Lung (tissue), 12 donors: Measurements from ENCODE around the gene NEIL3. TPM values are rescaled to one million over a fixed set of nuclear protein-coding genes. Genes with fewer than 3 reads are reported as not detected.

Experiments used
- ATAC-seq: fragments of 200-7000 bp; cut with Tn5 transposase; one replicate; pipeline ENCODE4 v1.9.1; 2020; ENCODE audit warnings: moderate number of reproducible peaks; ENCODE audit not compliant: insufficient read depth, low FRiP score
- DNase-seq, 3 donors: peaks; one replicate each; pipeline ENCODE4 v3.0.0-alpha.2; 2013 to 2017
- H3K27ac ChIP-seq, 2 donors: one replicate each; pipeline ENCODE4 v1.5.1; 2013; ENCODE audit warnings: mild to moderate bottlenecking in 2 of 2, moderate library complexity in 2 of 2, control low read depth in 1 of 2, inconsistent platforms in 1 of 2, low read depth in 1 of 2, low read length in 1 of 2
- H3K27me3 ChIP-seq, 3 donors: one replicate each; pipeline ENCODE4 v1.5.1; 2013; ENCODE audit warnings: low read length in 2 of 3; ENCODE audit not compliant: control insufficient read depth in 3 of 3, insufficient read depth in 3 of 3
- H3K36me3 ChIP-seq, 4 donors: one replicate each; pipeline ENCODE4 v1.5.1; 2013; ENCODE audit warnings: low read length in 4 of 4, mild to moderate bottlenecking in 1 of 4, moderate library complexity in 1 of 4; ENCODE audit not compliant: control insufficient read depth in 4 of 4, insufficient read depth in 4 of 4
- H3K4me1 ChIP-seq, 5 donors: one replicate each; pipeline ENCODE4 v1.5.1; 2013; ENCODE audit warnings: low read length in 5 of 5, mild to moderate bottlenecking in 2 of 5, moderate library complexity in 1 of 5; ENCODE audit not compliant: control insufficient read depth in 5 of 5, insufficient read depth in 5 of 5
- H3K4me3 ChIP-seq: one replicate; pipeline ENCODE4 v1.5.1; 2013; ENCODE audit warnings: mild to moderate bottlenecking, control low read depth, moderate library complexity
- H3K9ac ChIP-seq, 2 donors: one replicate each; pipeline ENCODE4 v1.5.1; 2013; ENCODE audit warnings: low read length in 2 of 2, control low read depth in 1 of 2; ENCODE audit not compliant: insufficient read depth in 1 of 2
- H3K9me3 ChIP-seq, 4 donors: one replicate each; pipeline ENCODE4 v1.5.1; 2013; ENCODE audit warnings: low read length in 3 of 4, mild to moderate bottlenecking in 1 of 4, moderate library complexity in 1 of 4; ENCODE audit not compliant: control insufficient read depth in 4 of 4, insufficient read depth in 3 of 4
- CTCF ChIP-seq: IDR thresholded peaks from 2 replicates; pipeline ENCODE4 v1.5.1; 2012; ENCODE audit warnings: mild to moderate bottlenecking; ENCODE audit errors: control extremely low read depth, extremely low read depth
- WGBS, 2 donors: extraction: QIAGEN DNeasy Blood & Tissue Kit; methylation state at CpG; one replicate each; pipeline ENCODE4 v1.1.7; 2013; 5-methylcytosine and 5-hydroxymethylcytosine counted together
- polyA plus RNA-seq, 2 donors: library from polyadenylated mRNA; stranded (reverse); fragments of 200-250 nt; gene quantifications; one replicate each; pipeline ENCODE4 v1.2.1, GENCODE V29; 2013
- total RNA-seq, 2 donors: library from RNA; depleted of rRNA in 1 of 2; stranded (reverse); fragments of >200 nt in 1 of 2; gene quantifications; one replicate each; pipeline ENCODE4 v1.2.1, GENCODE V29; 2014 to 2021
- donor health status: control.
- donor health status: control.
- donor health status: Bipolar disorder and iron deficiency.
- donor health status: healthy.
- donor health status: DM: yes; HTN: yes; CAD: no.

NEIL3 gene
- total and polyA plus RNA-seq, 4 donors: 0.22 to 2.0 (median 0.32) TPM

DNA sequence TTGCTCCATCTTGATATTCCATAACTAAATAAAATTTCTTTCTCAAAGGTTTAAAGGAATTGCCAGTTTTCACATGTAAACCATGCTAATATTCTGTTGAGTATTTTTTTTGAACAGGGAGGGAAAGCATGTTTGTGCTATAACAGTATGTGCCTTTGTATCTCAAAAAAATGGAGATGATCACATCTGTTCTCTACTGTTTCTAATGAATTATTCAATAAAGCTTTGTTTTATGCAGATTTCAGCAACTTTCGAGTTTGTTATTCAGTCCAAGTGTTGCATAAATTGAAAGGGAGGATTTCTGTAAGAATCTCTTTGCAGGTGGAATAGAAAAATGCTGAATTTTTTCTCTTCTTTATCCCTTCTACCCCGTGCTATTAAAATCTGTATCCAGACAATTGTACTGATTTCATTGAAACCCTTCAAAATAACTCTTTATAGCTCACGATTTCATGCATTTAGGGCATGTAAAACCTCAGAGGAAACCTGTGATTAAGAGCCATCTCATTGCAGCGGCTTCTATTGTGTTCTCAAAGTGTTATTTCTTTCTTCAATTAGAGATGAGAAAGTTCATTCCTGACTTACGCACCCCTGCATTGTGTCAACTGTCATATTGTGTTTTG lies 42.1 kb downstream of the NEIL3 start:
- H3K4me3 ChIP-seq: no peak overlapping the region
- no peaks in the 10 kb centered on the region for H3K9me3 ChIP-seq
- no peak overlapping the region for H3K27ac ChIP-seq
- no peaks in the 10 kb centered on the region for H3K27me3 ChIP-seq
- ATAC-seq (no peak), DNase-seq (no peak)
- TF ChIP-seq CTCF: no peak
- no peak overlapping the region for H3K9ac ChIP-seq
- H3K4me1 ChIP-seq: no peaks in the 10 kb centered on the region
- no peaks in the 10 kb centered on the region for H3K36me3 ChIP-seq
- 94 to 95% methylated on average over 5 of the region's 5 CpGs for WGBS, 2 donors

DNA sequence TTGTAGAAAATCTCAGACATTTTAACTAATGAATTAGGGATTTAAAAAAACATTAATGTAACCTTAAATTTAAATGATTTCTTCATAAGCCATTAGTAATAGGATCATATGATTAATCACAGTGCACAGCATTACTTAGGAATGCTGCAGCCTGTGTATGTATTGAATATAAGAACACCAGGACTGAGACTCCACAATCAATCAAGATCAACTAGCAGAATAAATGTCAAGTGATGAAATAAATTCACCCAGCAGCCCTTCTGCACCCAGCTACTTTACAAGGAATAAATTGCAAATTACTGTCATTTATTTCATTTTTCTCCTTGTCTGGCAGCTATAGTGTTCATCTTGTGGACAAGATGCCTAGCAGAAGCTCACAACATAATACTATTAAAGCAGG lies 46.5 kb downstream of the NEIL3 start:
- Histone ChIP-seq H3K36me3 (no peaks in the 10 kb centered on the region), H3K27me3 (no peaks in the 10 kb centered on the region), H3K9ac (no peak overlapping the region), H3K4me3 (no peak overlapping the region), H3K27ac (no peak overlapping the region), H3K9me3 (no peaks in the 10 kb centered on the region), H3K4me1 (no peaks in the 10 kb centered on the region)
- ATAC-seq (no peak), DNase-seq (no peak)
- TF ChIP-seq CTCF: no peak

- Histone ChIP-seq H3K4me3 (no peak overlapping the region), H3K4me1 (no peaks in the 10 kb centered on the region), H3K27ac (no peak overlapping the region), H3K27me3 (no peaks in the 10 kb centered on the region), H3K9ac (no peak overlapping the region), H3K9me3 (no peaks in the 10 kb centered on the region), H3K36me3 (no peaks in the 10 kb centered on the region)
- WGBS, 2 donors: 94% methylated on average over 7 of the region's 7 CpGs
- ATAC-seq: no peak
- DNase-seq: no peak
- no peak for TF ChIP-seq CTCF
These were observed 47.2 kb downstream of the NEIL3 start for GRCh38 chr4:177356921-177357320.

- 87 to 95% methylated on average over 3 of the region's 3 CpGs for WGBS, 2 donors
- no peak for ATAC-seq
- Histone ChIP-seq H3K9me3 (peaks cover 0 to 4% (median 0%) of the 10 kb centered on the region in 4 donors), H3K27ac (no peak overlapping the region), H3K9ac (no peak overlapping the region), H3K27me3 (no peaks in the 10 kb centered on the region), H3K4me1 (no peaks in the 10 kb centered on the region), H3K36me3 (peaks cover 0 to 4% (median 0%) of the 10 kb centered on the region in 4 donors), H3K4me3 (no peak overlapping the region)
- no peak for TF ChIP-seq CTCF
- no peak for DNase-seq
These were observed 57.7 kb downstream of the NEIL3 start for GRCh38 chr4:177367336-177367735.
